Body of pancreas (tissue), 4 donors: Measurements from ENCODE around the gene MYLIP. TPM values are rescaled to one million over a fixed set of nuclear protein-coding genes. Genes with fewer than 3 reads are reported as not detected.

ENCODE experiments used
- ATAC-seq: fragments of 150-250 bp; one replicate; pipeline ENCODE4 v1.9.1; 2016
- DNase-seq, 4 donors: peaks; one replicate each; pipeline ENCODE4 v3.0.0-alpha.2; 2019
- H3K27ac ChIP-seq, 4 donors: fragments of 200-600 bp; sonication (generic); 1 replicate in 3 of 4; 2 replicates in 1 of 4; pipeline versions ENCODE4 v1.5.1 to v1.6.1; 2016 to 2019; ENCODE audit warnings: mild to moderate bottlenecking in 1 of 4, mixed read lengths in 1 of 4, moderate library complexity in 1 of 4
- H3K27me3 ChIP-seq, 2 donors: fragments of 200-600 bp; sonication (generic); one replicate each; pipeline ENCODE4 v1.6.0; 2016; ENCODE audit warnings: mild to moderate bottlenecking in 1 of 2
- H3K36me3 ChIP-seq, 2 donors: fragments of 200-600 bp; sonication (generic); replicated peaks in 1 of 2; 2 replicates each; pipeline ENCODE4 v1.5.1; 2016; ENCODE audit warnings: low read depth in 2 of 2; ENCODE audit not compliant: insufficient read depth in 1 of 2
- H3K4me1 ChIP-seq: fragments of 200-600 bp; sonication (generic); one replicate; pipeline ENCODE4 v1.6.0; 2016
- H3K4me3 ChIP-seq, 2 donors: fragments of 200-600 bp; sonication (generic); 1 replicate in 1 of 2; 2 replicates in 1 of 2; pipeline ENCODE4 v1.5.1; 2016 to 2019
- H3K9me3 ChIP-seq, 3 donors: fragments of 200-600 bp; sonication (generic); 1 replicate in 2 of 3; 2 replicates in 1 of 3; pipeline ENCODE4 v1.5.1; 2016
- POLR2A ChIP-seq, 3 donors: fragments of 450-650 bp; IDR thresholded peaks; one replicate each; pipeline ENCODE4 v1.6.1; 2016; ENCODE audit warnings: antibody characterized with exemption in 3 of 3, mild to moderate bottlenecking in 2 of 3
- WGBS, 2 donors: methylation state at CpG; one replicate each; pipeline ENCODE4 v1.1.5; 2017; 5-methylcytosine and 5-hydroxymethylcytosine counted together
- intact Hi-C: fragments of 100-400 bp; cut with DNase I; formaldehyde crosslinking; loops from one replicate; pipeline ENCODE4 v1.15.1; 2023
- total RNA-seq, 2 donors: library from RNA; depleted of rRNA; stranded (reverse); fragments of >200 nt; gene quantifications; one replicate each; pipeline ENCODE4 v1.1.0, GENCODE V29; 2016
- TF ChIP-seq, protein P1 (sequence below), 7 experiments: fragments of 450-650 bp in 4 of 7; fragments of 200-600 bp in 3 of 7; sonication (generic) in 3 of 7; IDR thresholded peaks; one replicate each; pipeline ENCODE4 v1.5.1; 2016 to 2019; ENCODE audit warnings: antibody characterized with exemption in 7 of 7

The MYLIP gene
- total RNA-seq, 2 donors from 2014 or later = 13.2 to 28.7 TPM

DNA sequence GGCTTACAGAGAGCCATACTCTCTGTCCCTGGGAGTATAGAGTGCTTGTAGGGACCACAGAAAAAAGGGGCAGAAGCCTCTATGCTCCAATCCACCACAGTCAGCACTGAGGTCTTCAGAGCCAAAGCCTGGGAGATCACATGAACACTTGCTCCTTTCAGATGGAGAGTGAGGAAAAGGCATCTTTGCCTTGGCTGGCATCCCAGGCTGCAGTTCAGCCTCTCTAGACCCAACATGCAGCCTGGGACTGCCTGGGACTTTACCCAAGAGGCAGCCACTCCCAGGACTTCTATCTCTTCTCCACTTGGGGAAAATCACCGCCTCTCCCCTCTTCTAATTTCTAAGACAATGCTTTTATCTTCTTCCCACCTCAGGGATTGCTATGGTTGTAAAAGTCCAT is 46.5 kb upstream of the MYLIP start:
- Histone ChIP-seq H3K36me3 (no peaks in the 10 kb centered on the region), H3K4me1 (no peaks in the 10 kb centered on the region), H3K9me3 (no peaks in the 10 kb centered on the region), H3K27me3 (no peaks in the 10 kb centered on the region), H3K4me3 (no peak overlapping the region), H3K27ac (no peak overlapping the region)
- DNase-seq = no peak
- WGBS, 2 donors = 100% methylated on average over 1 of the region's 1 CpG
- intact Hi-C loops = no loop called here
- TF ChIP-seq POLR2A (IDR thresholded peaks at IDR 0.05) = no peak
- no peak for ATAC-seq

DNA sequence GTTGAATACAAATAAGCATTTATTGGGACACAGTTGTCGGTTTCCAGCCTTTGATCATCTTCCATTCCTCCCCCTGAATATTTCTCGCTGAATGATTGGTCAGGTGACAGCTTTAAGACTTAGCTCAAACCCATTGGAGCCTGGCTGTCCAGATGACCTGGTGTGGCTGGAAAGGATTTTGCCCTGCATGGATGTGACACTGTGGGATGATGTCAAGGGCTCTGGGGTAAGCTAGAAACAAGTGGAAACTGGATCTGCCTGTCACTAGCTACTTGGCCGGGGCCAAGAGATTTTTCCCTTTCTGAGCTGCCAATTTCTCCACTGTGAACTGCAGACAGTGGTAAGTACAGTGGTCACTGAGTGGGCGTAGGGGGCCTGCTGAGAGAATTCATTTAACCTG is 41.9 kb upstream of the MYLIP start:
- Histone ChIP-seq H3K36me3 (no peaks in the 10 kb centered on the region), H3K4me3 (no peak overlapping the region), H3K27me3 (no peaks in the 10 kb centered on the region), H3K4me1 (no peaks in the 10 kb centered on the region), H3K27ac (no peak overlapping the region), H3K9me3 (no peaks in the 10 kb centered on the region)
- ATAC-seq (no peak), DNase-seq (no peak)
- intact Hi-C loops = no loop called here
- 72 to 85% methylated on average over 3 to 4 of the region's 4 CpGs for whole genome bisulfite sequencing, 2 donors
- no peak for TF ChIP-seq POLR2A (IDR thresholded peaks at IDR 0.05)
- TF ChIP-seq, protein P1, sequence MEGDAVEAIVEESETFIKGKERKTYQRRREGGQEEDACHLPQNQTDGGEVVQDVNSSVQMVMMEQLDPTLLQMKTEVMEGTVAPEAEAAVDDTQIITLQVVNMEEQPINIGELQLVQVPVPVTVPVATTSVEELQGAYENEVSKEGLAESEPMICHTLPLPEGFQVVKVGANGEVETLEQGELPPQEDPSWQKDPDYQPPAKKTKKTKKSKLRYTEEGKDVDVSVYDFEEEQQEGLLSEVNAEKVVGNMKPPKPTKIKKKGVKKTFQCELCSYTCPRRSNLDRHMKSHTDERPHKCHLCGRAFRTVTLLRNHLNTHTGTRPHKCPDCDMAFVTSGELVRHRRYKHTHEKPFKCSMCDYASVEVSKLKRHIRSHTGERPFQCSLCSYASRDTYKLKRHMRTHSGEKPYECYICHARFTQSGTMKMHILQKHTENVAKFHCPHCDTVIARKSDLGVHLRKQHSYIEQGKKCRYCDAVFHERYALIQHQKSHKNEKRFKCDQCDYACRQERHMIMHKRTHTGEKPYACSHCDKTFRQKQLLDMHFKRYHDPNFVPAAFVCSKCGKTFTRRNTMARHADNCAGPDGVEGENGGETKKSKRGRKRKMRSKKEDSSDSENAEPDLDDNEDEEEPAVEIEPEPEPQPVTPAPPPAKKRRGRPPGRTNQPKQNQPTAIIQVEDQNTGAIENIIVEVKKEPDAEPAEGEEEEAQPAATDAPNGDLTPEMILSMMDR (IDR thresholded peaks at IDR 0.05) = no peak

DNA sequence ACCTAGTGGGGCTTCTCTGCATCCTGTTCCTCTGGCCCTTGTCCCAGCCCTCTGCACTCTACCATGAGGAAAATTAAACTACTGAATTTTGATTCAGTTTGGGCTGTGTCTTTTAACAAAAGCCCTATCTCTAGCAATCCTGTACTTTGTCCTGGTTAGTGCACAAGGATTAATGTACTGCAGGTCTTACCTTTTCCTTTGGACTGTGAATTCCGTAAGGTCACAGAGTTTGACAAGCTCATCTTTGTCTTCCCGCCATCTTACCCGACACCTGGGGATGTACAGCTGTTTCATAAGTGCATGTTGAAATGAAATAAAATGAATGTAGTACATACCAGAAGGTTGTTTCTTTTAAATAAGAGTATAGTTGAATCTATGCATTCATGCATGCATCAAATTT is 41.5 kb upstream of the MYLIP start:
- intact Hi-C loops = no loop called here
- H3K27ac ChIP-seq = no peak overlapping the region
- DNase-seq = no peak
- H3K4me1 ChIP-seq = no peaks in the 10 kb centered on the region
- 72 to 98% methylated on average over 3 of the region's 3 CpGs for WGBS, 2 donors
- H3K36me3 ChIP-seq = no peaks in the 10 kb centered on the region
- no peaks in the 10 kb centered on the region for H3K9me3 ChIP-seq
- ATAC-seq = no peak
- H3K27me3 ChIP-seq = no peaks in the 10 kb centered on the region
- TF ChIP-seq, protein P1 (IDR thresholded peaks at IDR 0.05) = no peak
- TF ChIP-seq POLR2A (IDR thresholded peaks at IDR 0.05) = no peak
- H3K4me3 ChIP-seq = no peak overlapping the region

DNA sequence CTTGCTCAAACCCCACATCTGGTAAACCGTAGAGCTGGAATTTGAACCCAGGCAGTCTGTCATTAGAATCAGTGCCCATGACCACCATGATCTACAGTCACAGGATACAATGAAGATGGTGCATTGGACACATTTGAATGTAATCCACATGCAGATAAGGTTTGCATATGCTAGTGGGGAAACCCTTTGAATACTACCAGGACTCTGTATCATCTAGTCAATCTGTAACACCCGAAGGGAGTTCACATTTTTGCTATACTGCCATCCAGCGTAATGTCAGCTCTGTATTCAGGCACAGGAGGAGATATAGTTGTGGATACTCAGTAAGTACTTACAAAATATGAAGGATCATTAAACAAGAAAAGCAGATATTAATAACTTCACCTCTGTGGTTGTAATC is 40.5 kb upstream of the MYLIP start:
- no peak for TF ChIP-seq POLR2A (IDR thresholded peaks at IDR 0.05)
- TF ChIP-seq, protein P1 (IDR thresholded peaks at IDR 0.05) = no peak
- no peaks in the 10 kb centered on the region for H3K27me3 ChIP-seq
- H3K36me3 ChIP-seq = no peaks in the 10 kb centered on the region
- intact Hi-C loops = no loop called here
- 93% methylated on average over 3 of the region's 3 CpGs for WGBS, 2 donors
- H3K9me3 ChIP-seq = no peaks in the 10 kb centered on the region
- no peaks in the 10 kb centered on the region for H3K4me1 ChIP-seq
- H3K27ac ChIP-seq = no peak overlapping the region
- no peak for ATAC-seq
- H3K4me3 ChIP-seq = no peak overlapping the region
- DNase-seq = no peak

DNA sequence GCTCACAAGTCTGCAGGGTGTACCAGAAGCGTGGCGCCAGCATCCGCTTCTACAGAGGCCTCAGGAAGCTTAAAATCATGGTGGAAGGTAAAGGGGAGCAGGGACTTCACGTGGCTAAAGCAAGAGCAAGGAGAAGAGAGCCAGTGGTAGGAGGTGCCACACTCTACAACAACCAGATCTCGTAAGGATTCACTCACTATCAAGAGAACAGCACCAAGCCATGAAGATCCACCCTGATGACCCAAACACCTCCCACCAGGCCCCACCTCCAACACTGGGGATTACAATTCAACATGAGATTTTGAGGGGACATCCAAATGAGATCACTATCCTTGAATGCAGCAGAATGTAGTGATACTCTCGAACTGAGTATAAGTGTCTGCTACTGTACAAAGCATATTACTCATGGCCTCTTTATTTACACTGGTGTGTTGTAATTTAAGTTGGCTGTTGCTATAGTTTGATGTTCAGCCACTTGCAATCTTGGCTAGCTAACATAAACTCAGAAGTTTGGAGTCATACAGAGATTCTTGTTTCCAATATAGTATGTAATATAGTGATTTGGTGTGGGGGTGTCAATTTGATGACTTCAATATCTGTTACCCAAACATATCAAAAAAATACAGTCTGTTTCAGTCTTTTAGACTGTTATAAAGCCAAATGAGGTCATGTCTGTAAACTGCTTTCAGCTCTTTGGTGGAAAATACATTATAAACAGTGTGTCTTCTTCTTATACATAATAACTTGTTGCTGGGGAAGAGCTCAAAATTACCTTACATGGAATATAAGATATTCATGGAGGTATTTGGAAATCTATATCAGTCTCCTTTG is 39.4 kb upstream of the MYLIP start:
- H3K4me1 ChIP-seq = no peaks in the 10 kb centered on the region
- H3K4me3 ChIP-seq = no peak overlapping the region
- H3K36me3 ChIP-seq = no peaks in the 10 kb centered on the region
- H3K9me3 ChIP-seq = no peaks in the 10 kb centered on the region
- H3K27me3 ChIP-seq = no peaks in the 10 kb centered on the region
- DNase-seq (no peak), ATAC-seq (no peak)
- WGBS, 2 donors = 78 to 91% methylated on average over 6 of the region's 6 CpGs
- H3K27ac ChIP-seq = no peak overlapping the region
- TF ChIP-seq, protein P1 (IDR thresholded peaks at IDR 0.05) = no peak
- intact Hi-C loops = no loop called here
